Glutamatergic neuron (in vitro differentiated cells): Measurements from ENCODE around the gene TEX261. TPM values are rescaled to one million over a fixed set of nuclear protein-coding genes. Genes with fewer than 3 reads are reported as not detected.
A peak's percentile ranks its signal among the peaks of the same experiment; 100 is the strongest.

Source experiments
- DNase-seq: peaks from one replicate; pipeline ENCODE4 v3.0.0; 2022
- H3K27ac Mint-ChIP-seq: one replicate; pipeline ENCODE4 v1.8.0; 2020; ENCODE audit warnings: mild to moderate bottlenecking, mixed read lengths, inconsistent platforms; ENCODE audit not compliant: unreplicated experiment
- H3K27me3 Mint-ChIP-seq: one replicate; pipeline ENCODE4 v1.8.0; 2020; ENCODE audit warnings: mild to moderate bottlenecking, moderate library complexity, mixed read lengths, inconsistent platforms; ENCODE audit not compliant: unreplicated experiment
- H3K36me3 Mint-ChIP-seq: one replicate; pipeline ENCODE4 v1.8.0; 2020; ENCODE audit warnings: mild to moderate bottlenecking, mixed read lengths, inconsistent platforms; ENCODE audit not compliant: unreplicated experiment
- H3K4me1 Mint-ChIP-seq: one replicate; pipeline ENCODE4 v1.8.0; 2020; ENCODE audit warnings: mild to moderate bottlenecking, low read depth, mixed read lengths, inconsistent platforms; ENCODE audit not compliant: unreplicated experiment
- H3K4me3 Mint-ChIP-seq: one replicate; pipeline ENCODE4 v1.8.0; 2020; ENCODE audit warnings: mild to moderate bottlenecking, mixed read lengths, inconsistent platforms; ENCODE audit not compliant: unreplicated experiment
- H3K9me3 Mint-ChIP-seq: one replicate; pipeline ENCODE4 v1.8.0; 2020; ENCODE audit warnings: mild to moderate bottlenecking, moderate library complexity, mixed read lengths, inconsistent platforms; ENCODE audit not compliant: unreplicated experiment
- total RNA-seq: library from RNA; stranded (reverse); fragmentation: NEBNext Ultra II Directional; extraction: Animal tissue kit (Norgen Biotek cat#: 25700); gene quantifications from one replicate; pipeline ENCODE4 v1.2.1, GENCODE V29; 2021; ENCODE audit not compliant: unreplicated experiment
- TF ChIP-seq, protein P1 (sequence below): fragments of 200-600 bp; sonication (generic); IDR thresholded peaks from one replicate; pipeline ENCODE4 v1.5.0; 2021; ENCODE audit not compliant: partially characterized antibody, unreplicated experiment

Gene TEX261
- total RNA-seq, 1 donor from 2014 or later = 43.0 TPM

DNA sequence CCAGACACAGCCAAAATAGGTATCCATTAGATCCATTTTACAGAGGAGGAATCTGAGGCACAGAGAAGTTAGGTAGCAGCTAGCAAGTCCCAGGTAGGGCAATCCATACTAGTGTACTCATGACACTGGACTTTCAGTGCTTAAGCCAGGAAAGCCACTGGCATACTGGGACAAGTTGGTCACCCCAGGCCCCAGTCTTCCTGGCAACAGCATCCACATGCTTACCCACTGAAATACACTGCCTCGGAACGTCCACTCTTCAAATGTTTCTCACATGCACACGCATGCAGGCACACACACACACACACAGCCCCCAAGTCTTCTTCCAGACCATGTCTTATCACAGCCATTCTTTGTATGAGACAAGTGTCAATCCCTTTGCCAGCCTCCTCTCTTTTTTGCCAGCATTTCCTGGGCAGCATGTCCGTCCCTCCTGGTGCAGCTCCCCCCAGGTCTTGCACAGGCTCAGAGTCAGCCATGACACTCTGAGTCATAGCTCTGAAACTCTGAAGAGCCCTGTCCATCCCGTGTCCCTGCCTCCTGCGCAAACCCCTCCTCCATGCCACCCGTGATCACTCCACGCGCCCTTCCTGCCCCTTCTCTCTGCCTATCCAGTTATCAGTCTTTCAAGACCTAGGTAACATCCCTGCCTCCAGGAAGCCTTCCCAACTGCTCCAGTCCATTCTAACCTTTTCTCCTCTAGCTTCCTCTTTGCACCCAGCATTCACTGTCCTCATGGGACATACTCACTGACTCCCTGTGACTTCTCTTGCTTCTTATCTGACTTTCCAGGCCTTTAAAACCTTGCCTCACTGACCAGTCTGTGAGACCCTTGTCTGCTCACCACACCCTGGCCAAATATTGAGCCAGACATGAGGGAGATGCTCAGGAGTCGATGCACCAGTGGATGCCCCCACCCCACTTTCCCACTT is 10.9 kb upstream of the TEX261 start:
- peaks cover 27% of the 10 kb centered on the region for H3K4me1 Mint-ChIP-seq
- peaks cover 6% of the 10 kb centered on the region for H3K36me3 Mint-ChIP-seq
- peaks cover 26% of the 10 kb centered on the region for H3K27me3 Mint-ChIP-seq
- no peak overlapping the region for H3K4me3 Mint-ChIP-seq
- TF ChIP-seq, protein P1, sequence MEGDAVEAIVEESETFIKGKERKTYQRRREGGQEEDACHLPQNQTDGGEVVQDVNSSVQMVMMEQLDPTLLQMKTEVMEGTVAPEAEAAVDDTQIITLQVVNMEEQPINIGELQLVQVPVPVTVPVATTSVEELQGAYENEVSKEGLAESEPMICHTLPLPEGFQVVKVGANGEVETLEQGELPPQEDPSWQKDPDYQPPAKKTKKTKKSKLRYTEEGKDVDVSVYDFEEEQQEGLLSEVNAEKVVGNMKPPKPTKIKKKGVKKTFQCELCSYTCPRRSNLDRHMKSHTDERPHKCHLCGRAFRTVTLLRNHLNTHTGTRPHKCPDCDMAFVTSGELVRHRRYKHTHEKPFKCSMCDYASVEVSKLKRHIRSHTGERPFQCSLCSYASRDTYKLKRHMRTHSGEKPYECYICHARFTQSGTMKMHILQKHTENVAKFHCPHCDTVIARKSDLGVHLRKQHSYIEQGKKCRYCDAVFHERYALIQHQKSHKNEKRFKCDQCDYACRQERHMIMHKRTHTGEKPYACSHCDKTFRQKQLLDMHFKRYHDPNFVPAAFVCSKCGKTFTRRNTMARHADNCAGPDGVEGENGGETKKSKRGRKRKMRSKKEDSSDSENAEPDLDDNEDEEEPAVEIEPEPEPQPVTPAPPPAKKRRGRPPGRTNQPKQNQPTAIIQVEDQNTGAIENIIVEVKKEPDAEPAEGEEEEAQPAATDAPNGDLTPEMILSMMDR = no peak
- peak overlapping the region; percentile 78 for H3K27ac Mint-ChIP-seq
- no peak for DNase-seq
- peaks cover 13% of the 10 kb centered on the region for H3K9me3 Mint-ChIP-seq

DNA sequence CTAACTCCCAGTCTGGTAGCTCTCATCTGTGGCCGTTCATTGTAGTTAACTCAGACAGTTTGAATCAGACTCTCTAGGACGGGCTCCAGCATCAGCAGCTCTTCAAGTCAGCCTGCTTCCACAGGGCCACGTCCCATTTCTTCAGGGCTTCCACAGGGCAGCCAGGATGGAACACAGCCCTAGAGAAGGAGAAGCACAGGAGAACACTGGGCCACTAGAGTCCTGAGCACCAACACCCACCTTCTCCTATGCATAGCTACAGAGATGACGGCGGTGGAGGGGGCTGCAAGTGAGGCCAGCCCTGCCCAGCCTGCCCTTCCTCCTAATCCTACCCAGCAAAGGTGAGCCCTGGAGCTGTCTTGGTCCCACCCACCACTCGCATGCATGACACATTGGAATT is 10.2 kb upstream of the TEX261 start:
- no peak overlapping the region for H3K27ac Mint-ChIP-seq
- H3K36me3 Mint-ChIP-seq = peaks cover 2% of the 10 kb centered on the region
- H3K9me3 Mint-ChIP-seq = peaks cover 13% of the 10 kb centered on the region
- H3K4me3 Mint-ChIP-seq = no peak overlapping the region
- TF ChIP-seq, protein P1 = no peak
- H3K27me3 Mint-ChIP-seq = peaks cover 25% of the 10 kb centered on the region
- no peak for DNase-seq
- H3K4me1 Mint-ChIP-seq = peaks cover 27% of the 10 kb centered on the region

DNA sequence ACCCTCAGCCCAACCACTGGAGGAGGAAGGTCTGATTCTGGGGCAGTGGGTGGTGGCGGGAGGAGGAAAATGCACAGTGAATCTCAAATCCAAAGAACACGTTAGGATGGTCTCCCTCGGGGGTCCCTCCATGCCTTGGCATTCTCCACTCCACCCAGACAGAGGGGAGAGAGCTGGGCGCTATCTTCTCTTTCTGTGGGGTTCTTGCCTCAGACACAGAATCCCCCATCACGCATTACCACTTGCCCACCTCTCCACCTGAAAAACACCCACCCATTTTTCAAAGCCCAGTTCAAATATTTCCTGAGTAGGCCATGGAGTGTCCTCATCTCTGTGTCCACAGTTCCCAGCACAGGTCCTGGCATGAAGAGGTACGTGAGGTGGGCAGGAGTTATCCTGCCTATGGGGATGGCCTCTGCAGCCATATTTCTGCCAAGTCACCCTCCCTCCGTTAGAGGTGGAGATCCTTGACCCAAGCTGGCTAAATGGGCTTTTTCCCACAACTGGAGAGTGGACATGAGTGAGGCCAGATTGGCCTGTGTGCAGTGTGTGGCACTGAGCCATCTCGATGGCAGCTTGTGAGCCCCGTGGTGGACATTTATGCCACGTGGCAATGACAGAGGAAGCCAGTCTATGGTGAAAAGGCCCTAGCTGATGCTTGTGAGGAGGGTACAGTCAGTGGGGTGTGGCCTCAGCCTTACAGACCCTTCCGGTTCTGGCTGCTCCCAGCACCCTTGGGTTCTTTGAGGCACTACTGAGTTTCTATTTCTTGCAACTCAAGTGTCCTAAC is 9.5 kb upstream of the TEX261 start:
- DNase-seq = no peak
- Mint-ChIP-seq H3K36me3 (no peaks in the 10 kb centered on the region), H3K4me3 (no peak overlapping the region), H3K4me1 (peaks cover 27% of the 10 kb centered on the region), H3K27me3 (peaks cover 25% of the 10 kb centered on the region), H3K27ac (no peak overlapping the region), H3K9me3 (peaks cover 15% of the 10 kb centered on the region)
- TF ChIP-seq, protein P1 = no peak

DNA sequence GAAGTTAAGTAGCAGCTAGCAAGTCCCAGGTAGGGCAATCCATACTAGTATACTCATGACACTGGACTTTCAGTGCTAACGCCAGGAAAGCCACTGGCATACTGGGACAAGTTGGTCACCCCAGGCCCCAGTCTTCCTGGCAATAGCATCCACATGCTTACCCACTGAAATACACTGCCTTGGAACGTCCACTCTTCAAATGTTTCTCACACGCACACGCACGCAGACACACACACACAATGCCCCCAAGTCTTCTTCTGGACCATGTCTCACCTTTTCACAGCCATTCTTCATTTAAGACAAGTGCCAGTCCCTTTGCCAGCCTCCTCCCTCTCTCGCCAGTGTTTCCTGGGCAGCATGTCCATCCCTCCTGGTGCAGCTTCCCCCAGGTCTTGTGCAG is 8.7 kb upstream of the TEX261 start:
- Mint-ChIP-seq H3K4me1 (peaks cover 27% of the 10 kb centered on the region), H3K9me3 (peaks cover 15% of the 10 kb centered on the region), H3K36me3 (no peaks in the 10 kb centered on the region), H3K4me3 (peak overlapping the region; percentile 5), H3K27ac (no peak overlapping the region), H3K27me3 (peaks cover 25% of the 10 kb centered on the region)
- TF ChIP-seq, protein P1 = no peak
- no peak for DNase-seq
